K562 (cell line): ENCODE results near the gene SIGLEC6. TPM values are rescaled to one million over a fixed set of nuclear protein-coding genes. Genes with fewer than 3 reads are reported as not detected.

Experiments
- ATAC-seq: fragments of 200-7000 bp; cut with Tn5 transposase; 3 replicates; pipeline ENCODE4 v1.9.1; 2020; ENCODE audit warnings: moderate library complexity
- BruUV-seq: library from RNA; stranded (reverse); fragments of 400-500 nt; replicated peaks from 2 replicates; lab custom pipeline; 2021; lab: Mats Ljungman, UMichigan
- CTCF ChIA-PET: fragments of 300-600 bp; formaldehyde crosslinking; extraction: SDS; loops from one replicate; lab custom pipeline; 2021; ENCODE audit warnings: low intra/inter-chr PET ratio; lab: Yijun Ruan, JAX
- POLR2A ChIA-PET: fragments of 300-600, 350-650 bp; sonication (Branson Sonifier 250); formaldehyde crosslinking; extraction: SDS; loops from one replicate; lab custom pipeline; 2021; ENCODE audit warnings: antibody characterized with exemption, inconsistent platforms; lab: Yijun Ruan, JAX
- DNase-seq, 4 experiments: peaks; one replicate each; pipeline versions ENCODE4 v3.0.0 to v3.0.0-alpha.2; 2011 to 2018; ENCODE audit warnings: low spot score in 3 of 4, mixed read lengths in 3 of 4; ENCODE audit errors: extremely low read depth in 1 of 4
- FAIRE-seq: peaks from 2 replicates; lab custom pipeline; 2011; peaks lifted over from hg19 to GRCh38; lab: Jason Lieb, UNC
- H2AFZ ChIP-seq: 2 replicates; pipeline ENCODE4 v1.6.0; 2011; ENCODE audit warnings: low read depth, low read length, control low read depth, inconsistent platforms
- H3K27ac ChIP-seq: fragments of 200-600 bp; 3 replicates; pipeline ENCODE4 v1.8.0; 2011; ENCODE audit warnings: low read depth, mild to moderate bottlenecking, control low read depth, inconsistent platforms, low read length, moderate library complexity, mixed read lengths; ENCODE audit errors: extremely low read depth
- H3K27me3 ChIP-seq, 2 experiments: fragments of 300-600 bp in 1 of 2; 2 replicates in 1 of 2; 3 replicates in 1 of 2; pipeline versions ENCODE4 v1.6.0 to v1.8.0; 2011; ENCODE audit warnings: inconsistent platforms in 2 of 2, low read length in 2 of 2, mild to moderate bottlenecking in 1 of 2, mixed read lengths in 1 of 2, moderate library complexity in 1 of 2; ENCODE audit not compliant: control insufficient read depth in 2 of 2, insufficient read depth in 2 of 2
- H3K36me3 ChIP-seq: fragments of 300-600 bp; 3 replicates; pipeline ENCODE4 v1.8.0; 2011; ENCODE audit warnings: mild to moderate bottlenecking, low read length, inconsistent platforms; ENCODE audit not compliant: control insufficient read depth, insufficient read depth
- H3K4me1 ChIP-seq, 2 experiments: fragments of 200-600 bp in 1 of 2; replicated peaks in 1 of 2; 2 replicates in 1 of 2; 3 replicates in 1 of 2; pipeline versions ENCODE4 v1.5.1 to v1.8.0; 2011; ENCODE audit warnings: inconsistent platforms in 2 of 2, low read length in 2 of 2, mild to moderate bottlenecking in 1 of 2, mixed read lengths in 1 of 2, moderate library complexity in 1 of 2; ENCODE audit not compliant: control insufficient read depth in 2 of 2, insufficient read depth in 2 of 2
- H3K4me2 ChIP-seq: 2 replicates; pipeline ENCODE4 v1.6.1; 2011; ENCODE audit warnings: low read length, control low read depth, inconsistent platforms, mixed read lengths; ENCODE audit not compliant: insufficient read depth
- H3K4me3 ChIP-seq: fragments of 200-600 bp; sonication (generic), shearing (Covaris generic); 2 replicates; pipeline ENCODE4 v1.5.1; 2016; ENCODE audit warnings: control low read depth, inconsistent platforms
- H3K79me2 ChIP-seq: fragments of 200-600 bp; 3 replicates; pipeline ENCODE4 v1.8.0; 2011; ENCODE audit warnings: low read length, inconsistent platforms; ENCODE audit not compliant: control insufficient read depth, insufficient read depth
- H3K9ac ChIP-seq, 2 experiments: 2 replicates each; pipeline versions ENCODE4 v1.6.0 to v1.6.1; 2011; ENCODE audit warnings: low read depth in 2 of 2, low read length in 2 of 2, control low read depth in 1 of 2, inconsistent platforms in 1 of 2, mild to moderate bottlenecking in 1 of 2, mixed read lengths in 1 of 2; ENCODE audit not compliant: insufficient read depth in 1 of 2
- H3K9me1 ChIP-seq: one replicate; pipeline ENCODE4 v1.6.0; 2011; ENCODE audit warnings: inconsistent platforms, mild to moderate bottlenecking, low read length, moderate library complexity; ENCODE audit not compliant: control insufficient read depth, insufficient read depth
- H3K9me3 ChIP-seq: replicated peaks from 2 replicates; pipeline ENCODE4 v1.5.1; 2011; ENCODE audit warnings: low read depth, low read length, inconsistent platforms; ENCODE audit not compliant: control insufficient read depth, insufficient read depth
- H4K20me1 ChIP-seq: replicated peaks from 2 replicates; pipeline ENCODE4 v1.6.1; 2011; ENCODE audit warnings: low read length, inconsistent platforms, mixed read lengths; ENCODE audit not compliant: control insufficient read depth, insufficient read depth
- DPF2 ChIP-seq: fragments of 450-650 bp; IDR thresholded peaks from 2 replicates; pipeline ENCODE4 v1.6.1; 2016
- EP300 ChIP-seq: IDR thresholded peaks from 2 replicates; pipeline ENCODE4 v1.6.1; 2012; ENCODE audit warnings: low read length, improper control_type of control experiment
- ETV5 ChIP-seq: sonication (generic); formaldehyde crosslinking; IDR thresholded peaks from 2 replicates; pipeline ENCODE4 v1.4.0; 2020; ENCODE audit warnings: low read depth, mild to moderate bottlenecking, missing genetic modification reagents
- FOS ChIP-seq: IDR thresholded peaks from 3 replicates; pipeline ENCODE4 v1.6.1; 2011; ENCODE audit not compliant: insufficient read length; ENCODE audit errors: extremely low read depth
- FOXA3 ChIP-seq, 2 experiments: fragments of 450-650 bp in 1 of 2; sonication (generic) in 1 of 2; formaldehyde crosslinking; IDR thresholded peaks in 1 of 2; conservative IDR thresholded peaks in 1 of 2; 2 replicates each; pipeline versions ENCODE4 v1.4.0 to v1.8.0; 2020 to 2022; ENCODE audit warnings: mild to moderate bottlenecking in 2 of 2, missing genetic modification reagents in 1 of 2
- PHB2 ChIP-seq: fragments of 450-650 bp; IDR thresholded peaks from 2 replicates; pipeline ENCODE4 v1.6.1; 2017; ENCODE audit warnings: low read depth
- PHF20 ChIP-seq: fragments of 450-650 bp; IDR thresholded peaks from 2 replicates; pipeline ENCODE4 v1.6.1; 2018; ENCODE audit not compliant: partially characterized antibody
- RCOR1 ChIP-seq, 2 experiments: IDR thresholded peaks; 2 replicates each; pipeline ENCODE4 v1.6.1; 2012; ENCODE audit warnings: low read depth in 2 of 2, low read length in 2 of 2, borderline replicate concordance in 1 of 2, improper control_type of control experiment in 1 of 2
- ZNF133 ChIP-seq: fragments of 250-450 bp; sonication (Bioruptor Pico); IDR thresholded peaks from 2 replicates; pipeline ENCODE4 v1.4.0; 2020; ENCODE audit warnings: mild to moderate bottlenecking
- ZNF384 ChIP-seq: IDR thresholded peaks from 2 replicates; pipeline ENCODE4 v1.6.1; 2012; ENCODE audit warnings: low read depth, low read length, improper control_type of control experiment
- ZNF77 ChIP-seq: fragments of 250-450 bp; sonication (Bioruptor Pico); IDR thresholded peaks from 2 replicates; pipeline ENCODE4 v1.5.0; 2020
- ZNF778 ChIP-seq: fragments of 450-650 bp; formaldehyde crosslinking; IDR thresholded peaks from 2 replicates; pipeline ENCODE4 v1.4.0; 2020; ENCODE audit warnings: mild to moderate bottlenecking, moderate library complexity
- ZNF79 ChIP-seq: fragments of 250-450 bp; sonication (Bioruptor Pico); IDR thresholded peaks from 2 replicates; pipeline ENCODE4 v1.4.0; 2020; ENCODE audit warnings: low read depth, mild to moderate bottlenecking, moderate library complexity
- WGBS: fragments of 100-300 bp; shearing (Covaris generic); methylation state at CpG from one replicate; pipeline ENCODE4 v1.1.6; 2016; ENCODE audit warnings: low coverage, mixed read lengths; ENCODE audit not compliant: insufficient coverage; ENCODE audit errors: missing lambda C conversion rate; 5-methylcytosine and 5-hydroxymethylcytosine counted together
- in situ Hi-C: fragments of 300-500 bp; cut with MboI; formaldehyde crosslinking; loops from 4 replicates; pipeline ENCODE4 v1.15.0; 2018; ENCODE audit warnings: inconsistent platforms, mixed read lengths
- intact Hi-C: fragments of 100-400 bp; cut with micrococcal nuclease; formaldehyde crosslinking; loops from 2 replicates; pipeline ENCODE4 v1.14.2; 2022
- polyA plus RNA-seq, 8 experiments: library from polyadenylated mRNA; depleted of rRNA in 4 of 8; stranded (reverse) in 5 of 8; unstranded in 3 of 8; fragments of >200 nt; fragmentation: Nextera tagmentation in 2 of 8; fragmentation: Illumina TruSeq in 1 of 8; extraction: Ambion mirVana in 2 of 8; extraction: Trizol in 1 of 8; gene quantifications; 2 replicates each; pipeline versions ENCODE4 v1.2.1 to v1.2.3, GENCODE V29; 2011 to 2014; ENCODE audit warnings: inconsistent platforms in 1 of 8, missing spikeins in 1 of 8
- total RNA-seq, 7 experiments: library from RNA; depleted of rRNA in 6 of 7; stranded (reverse); fragments of >200 nt in 6 of 7; fragmentation: Illumina TruSeq in 2 of 7; extraction: Trizol in 2 of 7; gene quantifications; 2 replicates each; pipeline versions ENCODE4 v1.2.1 to v1.2.3, GENCODE V29; 2011 to 2021; ENCODE audit warnings: low replicate concordance in 1 of 7
- TF ChIP-seq, protein P1 (sequence below): sonication (generic); formaldehyde crosslinking; IDR thresholded peaks from 2 replicates; pipeline ENCODE4 v1.8.0; 2022; ENCODE audit warnings: missing genetic modification reagents, mild to moderate bottlenecking, borderline replicate concordance
- TF ChIP-seq, protein P2 (sequence below): sonication (generic); formaldehyde crosslinking; IDR thresholded peaks from 2 replicates; pipeline ENCODE4 v1.8.1; 2023; ENCODE audit warnings: mild to moderate bottlenecking, missing genetic modification reagents, moderate library complexity
- TF ChIP-seq, protein P3 (sequence below): fragments of 450-650 bp; formaldehyde crosslinking; IDR thresholded peaks from 2 replicates; pipeline ENCODE4 v1.4.0; 2020; ENCODE audit warnings: mild to moderate bottlenecking, mixed read lengths

The SIGLEC6 gene
- total and polyA plus RNA-seq, 9 of the 15 experiments (the other 6 are each of a cell fraction or from before 2014, with no cell fraction given): 0.03 to 17.5 (median 0.71) TPM

DNA sequence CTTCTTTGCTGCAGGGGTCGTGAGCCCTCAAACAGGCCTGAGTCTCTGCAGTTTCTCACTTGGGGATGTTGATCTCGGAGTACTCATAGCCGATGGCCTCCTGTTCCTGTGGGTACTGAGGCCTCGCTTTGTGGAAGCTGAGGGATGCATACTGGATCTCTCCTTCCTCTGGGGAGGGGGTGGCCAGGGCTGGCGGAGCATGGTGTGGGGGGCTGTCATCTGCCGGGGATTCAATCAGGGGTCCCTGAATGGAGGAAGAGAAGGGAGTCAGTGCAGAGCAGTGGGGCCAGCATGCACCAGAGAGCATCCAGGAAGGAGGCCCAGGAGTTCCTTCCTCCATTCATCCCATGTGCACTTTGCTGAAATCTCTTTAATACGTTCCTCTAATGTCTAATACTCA is 39.9 kb downstream of the SIGLEC6 start:
- FAIRE-seq (no peak), ATAC-seq (no peak), DNase-seq (no peak)
- no peak overlapping the region for H3K4me3 ChIP-seq
- ChIA-PET POLR2A (no interaction called here), CTCF (no interaction called here)
- no peaks in the 10 kb centered on the region for H3K79me2 ChIP-seq
- intact Hi-C loops: no loop called here
- H3K9ac ChIP-seq: peak overlapping the region in 1 of 2 experiments; percentile 43; a peak in 1 of 4 replicates
- H3K9me3 ChIP-seq: no peaks in the 10 kb centered on the region
- H3K4me2 ChIP-seq: no peak overlapping the region
- in situ Hi-C loops: no loop called here
- H2AFZ ChIP-seq: no peak overlapping the region
- 65% methylated on average over 6 of the region's 7 CpGs for WGBS
- H3K4me1 ChIP-seq: peaks cover 5 to 6% of the 10 kb centered on the region in 2 experiments; a peak in 3 of 5 replicates
- H3K36me3 ChIP-seq: no peaks in the 10 kb centered on the region
- H3K9me1 ChIP-seq: no peaks in the 10 kb centered on the region
- H3K27ac ChIP-seq: no peak overlapping the region
- TF ChIP-seq ZNF79 (no peak), ZNF778 (CRISPR knock-in tag) (no peak), ZNF77 (CRISPR knock-in tag) (no peak), DPF2 (no peak), PHF20 (no peak), ZNF384 (no peak), FOS (no peak), RCOR1 (IDR thresholded peaks at IDR 0.05; ENCODE audit: borderline replicate concordance in 1 of 2, low read depth in 2 of 2, low read length in 2 of 2) (no peak), ZNF133 (no peak), PHB2 (no peak), ETV5 (CRISPR knock-in tag) (no peak), FOXA3 (CRISPR knock-in tag; conservative IDR thresholded peaks at IDR 0.05 in 1 of 2, IDR thresholded peaks at IDR 0.05 in 1 of 2) (no peak), EP300 (no peak)
- TF ChIP-seq, protein P1, sequence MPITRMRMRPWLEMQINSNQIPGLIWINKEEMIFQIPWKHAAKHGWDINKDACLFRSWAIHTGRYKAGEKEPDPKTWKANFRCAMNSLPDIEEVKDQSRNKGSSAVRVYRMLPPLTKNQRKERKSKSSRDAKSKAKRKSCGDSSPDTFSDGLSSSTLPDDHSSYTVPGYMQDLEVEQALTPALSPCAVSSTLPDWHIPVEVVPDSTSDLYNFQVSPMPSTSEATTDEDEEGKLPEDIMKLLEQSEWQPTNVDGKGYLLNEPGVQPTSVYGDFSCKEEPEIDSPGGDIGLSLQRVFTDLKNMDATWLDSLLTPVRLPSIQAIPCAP: no peak
- TF ChIP-seq, protein P2, sequence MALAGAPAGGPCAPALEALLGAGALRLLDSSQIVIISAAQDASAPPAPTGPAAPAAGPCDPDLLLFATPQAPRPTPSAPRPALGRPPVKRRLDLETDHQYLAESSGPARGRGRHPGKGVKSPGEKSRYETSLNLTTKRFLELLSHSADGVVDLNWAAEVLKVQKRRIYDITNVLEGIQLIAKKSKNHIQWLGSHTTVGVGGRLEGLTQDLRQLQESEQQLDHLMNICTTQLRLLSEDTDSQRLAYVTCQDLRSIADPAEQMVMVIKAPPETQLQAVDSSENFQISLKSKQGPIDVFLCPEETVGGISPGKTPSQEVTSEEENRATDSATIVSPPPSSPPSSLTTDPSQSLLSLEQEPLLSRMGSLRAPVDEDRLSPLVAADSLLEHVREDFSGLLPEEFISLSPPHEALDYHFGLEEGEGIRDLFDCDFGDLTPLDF (CRISPR knock-in tag): no peak
- TF ChIP-seq, protein P3, sequence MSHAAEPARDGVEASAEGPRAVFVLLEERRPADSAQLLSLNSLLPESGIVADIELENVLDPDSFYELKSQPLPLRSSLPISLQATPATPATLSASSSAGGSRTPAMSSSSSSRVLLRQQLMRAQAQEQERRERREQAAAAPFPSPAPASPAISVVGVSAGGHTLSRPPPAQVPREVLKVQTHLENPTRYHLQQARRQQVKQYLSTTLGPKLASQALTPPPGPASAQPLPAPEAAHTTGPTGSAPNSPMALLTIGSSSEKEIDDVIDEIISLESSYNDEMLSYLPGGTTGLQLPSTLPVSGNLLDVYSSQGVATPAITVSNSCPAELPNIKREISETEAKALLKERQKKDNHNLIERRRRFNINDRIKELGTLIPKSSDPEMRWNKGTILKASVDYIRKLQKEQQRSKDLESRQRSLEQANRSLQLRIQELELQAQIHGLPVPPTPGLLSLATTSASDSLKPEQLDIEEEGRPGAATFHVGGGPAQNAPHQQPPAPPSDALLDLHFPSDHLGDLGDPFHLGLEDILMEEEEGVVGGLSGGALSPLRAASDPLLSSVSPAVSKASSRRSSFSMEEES (CRISPR knock-in tag): no peak
- no TSS peak for BruUV-seq
- H4K20me1 ChIP-seq: no peaks in the 10 kb centered on the region
- H3K27me3 ChIP-seq: no peaks in the 10 kb centered on the region
